Neural cell (in vitro differentiated cells): ENCODE data around the gene CTSE. TPM values are rescaled to one million over a fixed set of nuclear protein-coding genes. Genes with fewer than 3 reads are reported as not detected.

Source experiments
- H2AFZ ChIP-seq: fragments of 200-600, 300-800 bp; sonication (generic), shearing (Covaris generic); 2 replicates; pipeline ENCODE4 v1.6.0; 2014; ENCODE audit warnings: low read depth, mild to moderate bottlenecking, antibody characterized with exemption, low read length, moderate library complexity
- H3F3A ChIP-seq: fragments of 200-600 bp; shearing (Covaris generic); 2 replicates; pipeline ENCODE4 v1.6.1; 2016; ENCODE audit warnings: mild to moderate bottlenecking, moderate library complexity, mixed read lengths, antibody characterized with exemption, low read length; ENCODE audit not compliant: insufficient read depth, poor library complexity, severe bottlenecking
- H3K27ac ChIP-seq: fragments of 200-600, 300-800 bp; sonication (generic), shearing (Covaris generic); 2 replicates; pipeline ENCODE4 v1.5.1; 2014; ENCODE audit warnings: mild to moderate bottlenecking, low read length, moderate library complexity
- H3K27me3 ChIP-seq: fragments of 300-800, 200-600 bp; sonication (generic), shearing (Covaris generic); 2 replicates; pipeline ENCODE4 v1.6.0; 2014; ENCODE audit warnings: mild to moderate bottlenecking, low read depth, low read length, moderate library complexity; ENCODE audit not compliant: insufficient read depth
- H3K36me3 ChIP-seq: fragments of 300-800, 200-600 bp; sonication (generic), shearing (Covaris generic); 2 replicates; pipeline ENCODE4 v1.5.1; 2014; ENCODE audit warnings: mild to moderate bottlenecking, antibody characterized with exemption, low read length, moderate library complexity; ENCODE audit not compliant: insufficient read depth
- H3K4me2 ChIP-seq: fragments of 300-800, 200-600 bp; sonication (generic), shearing (Covaris generic); 2 replicates; pipeline ENCODE4 v1.6.0; 2014; ENCODE audit warnings: mild to moderate bottlenecking, low read length
- H3K4me3 ChIP-seq: fragments of 300-800, 200-600 bp; sonication (generic), shearing (Covaris generic); 2 replicates; pipeline ENCODE4 v1.5.1; 2014; ENCODE audit warnings: mild to moderate bottlenecking, low read length, moderate library complexity
- H3K79me2 ChIP-seq: fragments of 200-600 bp; shearing (Covaris generic); replicated peaks from 2 replicates; pipeline ENCODE4 v1.6.0; 2014; ENCODE audit warnings: mild to moderate bottlenecking, low read length, moderate library complexity; ENCODE audit not compliant: insufficient read depth
- H3K9ac ChIP-seq: fragments of 300-800, 200-600 bp; sonication (generic), shearing (Covaris generic); 2 replicates; pipeline ENCODE4 v1.6.1; 2016; ENCODE audit warnings: mild to moderate bottlenecking, low read length, mixed read lengths
- H3K9me2 ChIP-seq: fragments of 200-600 bp; shearing (Covaris generic); 2 replicates; pipeline ENCODE4 v1.6.1; 2016; ENCODE audit warnings: mild to moderate bottlenecking, low read length, mixed read lengths; ENCODE audit not compliant: insufficient read depth
- H3K9me3 ChIP-seq: fragments of 200-600, 300-800 bp; sonication (generic), shearing (Covaris generic); 2 replicates; pipeline ENCODE4 v1.6.1; 2016; ENCODE audit warnings: mild to moderate bottlenecking, mixed run types, low read length, moderate library complexity, mixed read lengths
- H4K20me1 ChIP-seq: fragments of 200-600 bp; shearing (Covaris generic); 2 replicates; pipeline ENCODE4 v1.6.1; 2016; ENCODE audit warnings: mild to moderate bottlenecking, mixed run types; ENCODE audit not compliant: insufficient read depth
- CTCF ChIP-seq: fragments of 450-650 bp; IDR thresholded peaks from 2 replicates; pipeline ENCODE4 v1.5.1; 2014; ENCODE audit warnings: antibody characterized with exemption, mild to moderate bottlenecking, moderate library complexity; ENCODE audit not compliant: poor library complexity, severe bottlenecking
- EP300 ChIP-seq: fragments of 450-650 bp; conservative IDR thresholded peaks from 2 replicates; pipeline ENCODE4 v1.6.1; 2014; ENCODE audit warnings: antibody characterized with exemption, mild to moderate bottlenecking, moderate library complexity; ENCODE audit not compliant: poor library complexity, severe bottlenecking
- EZH2 ChIP-seq: fragments of 200-600, 300-800 bp; shearing (Covaris generic), sonication (generic); IDR thresholded peaks from 2 replicates; pipeline ENCODE4 v1.6.1; 2014; ENCODE audit warnings: antibody characterized with exemption, low read length, borderline replicate concordance, mild to moderate bottlenecking; ENCODE audit not compliant: insufficient read depth, poor library complexity, severe bottlenecking
- MXI1 ChIP-seq: fragments of 450-650 bp; conservative IDR thresholded peaks from 2 replicates; pipeline ENCODE4 v1.6.1; 2014; ENCODE audit warnings: antibody characterized with exemption, mild to moderate bottlenecking; ENCODE audit not compliant: poor library complexity, severe bottlenecking
- POLR2AphosphoS5 ChIP-seq: IDR thresholded peaks from 2 replicates; pipeline ENCODE4 v1.6.1; 2012
- RAD21 ChIP-seq: fragments of 450-650 bp; conservative IDR thresholded peaks from 2 replicates; pipeline ENCODE4 v1.6.1; 2014; ENCODE audit warnings: antibody characterized with exemption, mild to moderate bottlenecking, moderate library complexity
- REST ChIP-seq: IDR thresholded peaks from 2 replicates; pipeline ENCODE4 v1.6.1; 2012; ENCODE audit warnings: borderline replicate concordance
- SMC3 ChIP-seq: fragments of 450-650 bp; conservative IDR thresholded peaks from 2 replicates; pipeline ENCODE4 v1.6.1; 2014; ENCODE audit warnings: antibody characterized with exemption, mild to moderate bottlenecking, moderate library complexity; ENCODE audit not compliant: poor library complexity
- TAF1 ChIP-seq: IDR thresholded peaks from 2 replicates; pipeline ENCODE4 v1.6.1; 2012; ENCODE audit warnings: low read depth
- polyA plus RNA-seq: library from polyadenylated mRNA; depleted of rRNA; stranded (reverse); fragments of >200 nt; gene quantifications from 2 replicates; pipeline ENCODE4 v1.2.3, GENCODE V29; 2014

Gene CTSE
- polyA plus RNA-seq, 1 donor from 2014 or later: not detected

- Histone ChIP-seq H2AFZ (no peak overlapping the region), H3F3A (no peaks in the 10 kb centered on the region), H3K36me3 (no peaks in the 10 kb centered on the region), H3K9ac (no peak overlapping the region), H4K20me1 (no peaks in the 10 kb centered on the region), H3K9me2 (no peaks in the 10 kb centered on the region), H3K4me2 (no peak overlapping the region), H3K27me3 (no peaks in the 10 kb centered on the region), H3K79me2 (no peaks in the 10 kb centered on the region), H3K27ac (no peak overlapping the region), H3K4me3 (no peak overlapping the region), H3K9me3 (no peaks in the 10 kb centered on the region)
- TF ChIP-seq RAD21: peak; percentile 41
- peak; percentile 56 for TF ChIP-seq CTCF
- no peak for TF ChIP-seq EZH2
Observed at GRCh38 chr1:205983925-205984725, 39.6 kb downstream of the CTSE start.

- Histone ChIP-seq H3K9ac (no peak overlapping the region), H3K4me3 (no peak overlapping the region), H3F3A (no peaks in the 10 kb centered on the region), H3K36me3 (no peaks in the 10 kb centered on the region), H3K27ac (no peak overlapping the region), H3K9me3 (no peaks in the 10 kb centered on the region), H3K27me3 (no peaks in the 10 kb centered on the region), H2AFZ (no peak overlapping the region), H4K20me1 (no peaks in the 10 kb centered on the region), H3K4me2 (no peak overlapping the region), H3K9me2 (no peaks in the 10 kb centered on the region), H3K79me2 (no peaks in the 10 kb centered on the region)
- TF ChIP-seq POLR2AphosphoS5 (no peak), REST (no peak), CTCF (no peak), EZH2 (no peak), MXI1 (no peak), TAF1 (no peak), SMC3 (no peak), EP300 (no peak), RAD21 (no peak)
Observed at GRCh38 chr1:205981257-205981656, 42.4 kb downstream of the CTSE start.
